Esophagus squamous epithelium (tissue), 4 donors: ENCODE measurements around the gene ZNRF3.

Source experiments
- POLR2A ChIP-seq, 4 donors: fragments of 450-650 bp; IDR thresholded peaks; one replicate each; pipeline ENCODE4 v1.6.1; 2017; ENCODE audit warnings: antibody characterized with exemption in 4 of 4, mild to moderate bottlenecking in 4 of 4, moderate library complexity in 3 of 4
- TF ChIP-seq, protein P1 (sequence below), 6 experiments: fragments of 450-650 bp in 4 of 6; fragments of 200-600 bp in 2 of 6; sonication (generic) in 2 of 6; IDR thresholded peaks; one replicate each; pipeline ENCODE4 v1.5.1; 2016 to 2019; ENCODE audit warnings: antibody characterized with exemption in 6 of 6, mild to moderate bottlenecking in 4 of 6, moderate library complexity in 4 of 6

DNA sequence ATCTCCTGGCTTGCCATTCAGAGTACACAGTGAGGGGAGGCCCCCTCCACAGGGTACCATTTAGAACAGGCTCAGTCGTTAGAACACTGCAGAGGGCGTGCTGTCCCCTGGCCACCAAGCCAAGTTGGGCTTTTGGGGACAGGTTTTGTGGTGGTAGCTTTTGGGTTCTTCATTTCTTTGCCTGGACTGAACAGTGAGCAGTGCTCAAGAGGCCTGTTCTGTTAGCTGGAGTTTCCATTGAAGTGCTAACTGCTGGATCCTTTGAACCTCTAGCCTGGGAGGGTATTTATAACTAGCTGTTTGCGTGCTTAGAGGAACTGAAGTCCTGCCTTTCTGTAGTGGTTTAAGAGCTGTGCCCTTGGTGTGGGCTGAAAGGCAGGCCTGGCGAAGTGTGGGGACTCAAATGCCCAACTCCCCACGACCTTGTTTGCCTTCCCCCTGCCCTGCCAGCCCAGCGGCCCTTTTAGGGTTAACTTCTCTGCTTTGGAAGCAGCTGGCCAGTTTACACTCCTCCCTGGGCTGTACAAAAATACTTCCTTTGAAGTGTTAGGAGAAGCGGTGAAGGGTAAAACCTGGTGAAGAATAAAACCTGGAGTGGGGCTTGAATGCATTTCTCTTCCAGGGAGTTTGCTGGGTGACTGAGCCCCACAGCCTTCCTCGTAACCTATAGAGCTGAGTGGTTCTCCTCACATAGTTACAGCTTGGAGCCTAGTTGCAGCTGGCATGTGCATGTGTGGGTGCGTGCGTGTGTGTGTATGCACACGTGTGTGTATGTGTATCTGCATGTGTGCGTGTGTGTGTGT, 34.6 kb downstream of the ZNRF3 start:
- TF ChIP-seq, protein P1, sequence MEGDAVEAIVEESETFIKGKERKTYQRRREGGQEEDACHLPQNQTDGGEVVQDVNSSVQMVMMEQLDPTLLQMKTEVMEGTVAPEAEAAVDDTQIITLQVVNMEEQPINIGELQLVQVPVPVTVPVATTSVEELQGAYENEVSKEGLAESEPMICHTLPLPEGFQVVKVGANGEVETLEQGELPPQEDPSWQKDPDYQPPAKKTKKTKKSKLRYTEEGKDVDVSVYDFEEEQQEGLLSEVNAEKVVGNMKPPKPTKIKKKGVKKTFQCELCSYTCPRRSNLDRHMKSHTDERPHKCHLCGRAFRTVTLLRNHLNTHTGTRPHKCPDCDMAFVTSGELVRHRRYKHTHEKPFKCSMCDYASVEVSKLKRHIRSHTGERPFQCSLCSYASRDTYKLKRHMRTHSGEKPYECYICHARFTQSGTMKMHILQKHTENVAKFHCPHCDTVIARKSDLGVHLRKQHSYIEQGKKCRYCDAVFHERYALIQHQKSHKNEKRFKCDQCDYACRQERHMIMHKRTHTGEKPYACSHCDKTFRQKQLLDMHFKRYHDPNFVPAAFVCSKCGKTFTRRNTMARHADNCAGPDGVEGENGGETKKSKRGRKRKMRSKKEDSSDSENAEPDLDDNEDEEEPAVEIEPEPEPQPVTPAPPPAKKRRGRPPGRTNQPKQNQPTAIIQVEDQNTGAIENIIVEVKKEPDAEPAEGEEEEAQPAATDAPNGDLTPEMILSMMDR (IDR thresholded peaks at IDR 0.05), result no peak
- no peak for TF ChIP-seq POLR2A (IDR thresholded peaks at IDR 0.05)
